Gastrocnemius medialis (tissue), 4 donors: ENCODE measurements around the gene SEMA3G.

Experiments used
- POLR2A ChIP-seq, 2 donors: fragments of 450-650 bp; IDR thresholded peaks; one replicate each; pipeline ENCODE4 v1.6.1; 2017; ENCODE audit warnings: antibody characterized with exemption in 2 of 2, mild to moderate bottlenecking in 2 of 2, moderate library complexity in 2 of 2
- TF ChIP-seq, protein P1 (sequence below), 5 experiments: fragments of 450-650 bp in 3 of 5; fragments of 200-600 bp in 2 of 5; sonication (generic) in 2 of 5; IDR thresholded peaks in 4 of 5; conservative IDR thresholded peaks in 1 of 5; 1 replicate in 4 of 5; 2 replicates in 1 of 5; pipeline ENCODE4 v1.5.1; 2016 to 2019; ENCODE audit warnings: antibody characterized with exemption in 5 of 5, mild to moderate bottlenecking in 3 of 5, moderate library complexity in 3 of 5

DNA sequence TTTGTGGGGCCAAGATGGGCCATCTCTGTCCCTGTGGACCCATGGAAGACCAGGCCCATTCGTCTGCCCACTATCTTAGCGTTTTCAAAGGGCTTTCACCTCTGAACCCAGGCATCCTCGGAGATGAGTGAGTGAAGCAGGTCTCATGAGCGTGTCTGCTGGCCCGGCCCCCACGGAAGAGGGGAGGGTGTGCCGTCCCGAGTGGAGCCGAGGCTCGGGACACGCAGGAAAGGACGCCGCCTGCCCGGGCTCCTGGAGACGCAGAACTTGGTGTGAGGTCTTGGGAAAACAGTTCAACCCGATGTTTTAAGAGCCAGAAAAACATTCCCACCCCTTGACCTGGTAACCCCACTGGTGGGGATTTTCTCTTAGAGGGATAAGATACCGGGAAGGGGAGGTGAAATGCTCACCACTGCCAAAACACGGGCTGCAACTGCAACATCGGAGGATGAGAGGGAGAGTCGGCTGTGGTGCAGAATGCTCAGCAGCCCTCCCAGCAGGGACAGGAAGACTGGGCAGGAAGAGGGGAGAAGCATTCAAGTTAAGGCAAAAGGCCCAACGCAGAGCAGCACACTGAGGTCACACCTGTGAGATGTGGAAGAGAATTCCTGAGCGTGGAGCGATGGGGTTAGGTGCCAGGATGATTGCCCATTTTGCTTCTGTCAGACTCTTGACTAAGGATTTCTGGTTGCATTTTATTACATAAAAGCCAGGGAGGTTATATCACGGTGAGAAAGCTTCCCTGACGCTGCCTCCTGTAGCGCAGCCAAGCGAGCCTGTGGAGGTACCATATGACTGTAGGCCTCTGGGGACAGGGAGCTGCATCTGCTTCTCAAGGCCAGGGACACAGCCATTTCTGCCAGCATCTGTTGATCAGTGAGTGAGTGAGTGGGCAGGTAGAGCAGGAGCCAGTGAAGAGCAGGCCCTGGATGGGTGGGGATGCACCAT, 36.1 kb upstream of the SEMA3G start:
- TF ChIP-seq, protein P1, sequence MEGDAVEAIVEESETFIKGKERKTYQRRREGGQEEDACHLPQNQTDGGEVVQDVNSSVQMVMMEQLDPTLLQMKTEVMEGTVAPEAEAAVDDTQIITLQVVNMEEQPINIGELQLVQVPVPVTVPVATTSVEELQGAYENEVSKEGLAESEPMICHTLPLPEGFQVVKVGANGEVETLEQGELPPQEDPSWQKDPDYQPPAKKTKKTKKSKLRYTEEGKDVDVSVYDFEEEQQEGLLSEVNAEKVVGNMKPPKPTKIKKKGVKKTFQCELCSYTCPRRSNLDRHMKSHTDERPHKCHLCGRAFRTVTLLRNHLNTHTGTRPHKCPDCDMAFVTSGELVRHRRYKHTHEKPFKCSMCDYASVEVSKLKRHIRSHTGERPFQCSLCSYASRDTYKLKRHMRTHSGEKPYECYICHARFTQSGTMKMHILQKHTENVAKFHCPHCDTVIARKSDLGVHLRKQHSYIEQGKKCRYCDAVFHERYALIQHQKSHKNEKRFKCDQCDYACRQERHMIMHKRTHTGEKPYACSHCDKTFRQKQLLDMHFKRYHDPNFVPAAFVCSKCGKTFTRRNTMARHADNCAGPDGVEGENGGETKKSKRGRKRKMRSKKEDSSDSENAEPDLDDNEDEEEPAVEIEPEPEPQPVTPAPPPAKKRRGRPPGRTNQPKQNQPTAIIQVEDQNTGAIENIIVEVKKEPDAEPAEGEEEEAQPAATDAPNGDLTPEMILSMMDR (IDR thresholded peaks at IDR 0.05 in 4 of 5, conservative IDR thresholded peaks at IDR 0.05 in 1 of 5): no peak
- no peak for TF ChIP-seq POLR2A (IDR thresholded peaks at IDR 0.05)
